ENCODE measurements around the gene ITCH.

- TF ChIP-seq TCF7L2 (IDR thresholded peaks at IDR 0.05; ENCODE audit: borderline replicate concordance, low read depth, low read length) (no peak), CTCF (tag by site-specific recombination; IDR thresholded peaks at IDR 0.05) (no peak), PBX3 (CRISPR knock-in tag; IDR thresholded peaks at IDR 0.05) (no peak), ZBTB26 (tag by site-specific recombination; optimal IDR thresholded peaks at IDR 0.05) (peak; percentile 76), ZFP37 (tag by site-specific recombination; IDR thresholded peaks at IDR 0.05) (no peak), ZBTB1 (tag by site-specific recombination; IDR thresholded peaks at IDR 0.05) (no peak), ZNF558 (tag by site-specific recombination; IDR thresholded peaks at IDR 0.05) (no peak)
Measured at GRCh38 chr20:34363465-34364222, 571 bp downstream of the ITCH start.
